Stimulated activated CD4-positive, alpha-beta T cell treated with anti-CD3 and anti-CD28 coated beads, Interleukin-15, amount 100 ng/mL, for 48 hours (primary cell): ENCODE measurements around the gene USP20.
"Not testable (repeated sequence)": the region's sequence is repeated elsewhere in the genome, so short reads cannot be mapped to it uniquely, and the experiment has no call there.

ENCODE experiments used
- DNase-seq, 2 donors: peaks; one replicate each; pipeline ENCODE4 v3.0.0-alpha.2; 2020; ENCODE audit warnings: low read depth in 2 of 2

USP20 gene

DNA sequence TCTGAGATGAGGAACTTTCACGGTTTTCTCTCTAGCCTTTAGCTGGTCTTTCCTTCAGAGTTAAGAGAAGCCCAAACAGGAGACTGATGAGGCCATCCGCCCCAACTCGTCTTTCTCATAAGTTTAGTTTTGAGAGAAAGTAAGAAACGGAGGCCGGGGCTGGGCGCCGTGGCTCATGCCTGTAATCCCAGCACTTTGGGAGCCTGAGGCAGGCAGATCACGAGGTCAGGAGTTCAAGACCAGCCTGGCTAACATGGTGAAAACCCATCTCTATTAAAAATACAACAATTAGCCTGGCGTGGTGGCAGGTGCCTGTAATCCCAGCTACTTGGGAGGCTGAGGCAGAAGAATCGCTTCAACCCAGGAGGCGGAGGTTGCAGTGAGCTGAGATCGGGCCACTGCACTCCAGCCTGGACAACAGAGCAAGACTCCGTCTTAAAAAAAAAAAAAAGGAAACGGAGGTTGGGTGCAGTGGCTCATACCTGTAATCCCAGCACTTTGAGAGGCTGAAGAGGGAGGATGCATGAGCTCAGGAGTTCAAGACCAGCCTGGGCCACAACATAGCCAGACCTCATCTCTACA, 55.6 kb downstream of the USP20 start:
- not testable (repeated sequence) for DNase-seq

DNA sequence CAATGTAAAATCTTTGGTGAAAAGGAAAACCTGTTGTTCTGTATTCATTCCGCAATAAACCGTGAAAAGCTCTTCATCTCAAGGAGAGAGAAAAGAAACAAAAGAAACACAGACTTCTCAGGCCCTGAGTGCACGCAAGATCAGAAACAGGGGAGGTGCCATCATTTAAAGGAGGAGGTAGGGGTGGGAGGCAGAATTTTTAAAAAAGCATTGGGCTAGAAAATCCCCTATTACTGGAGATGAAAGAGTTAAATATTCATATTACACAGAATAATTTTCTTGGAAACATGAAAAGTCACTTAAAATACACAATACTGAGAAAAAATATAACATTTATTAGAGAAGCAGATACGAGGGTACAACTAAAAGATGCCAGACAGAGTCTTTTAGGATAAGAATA, 56.3 kb downstream of the USP20 start:
- no peak for DNase-seq

GRCh38 chr9:129894120-129894823, 59.0 kb downstream of the USP20 start:
- no peak for DNase-seq

GRCh38 chr9:129895376-129896268, 60.4 kb downstream of the USP20 start:
- DNase-seq: no peak

GRCh38 chr9:129897263-129897662, 62.0 kb downstream of the USP20 start:
- no peak for DNase-seq

DNA sequence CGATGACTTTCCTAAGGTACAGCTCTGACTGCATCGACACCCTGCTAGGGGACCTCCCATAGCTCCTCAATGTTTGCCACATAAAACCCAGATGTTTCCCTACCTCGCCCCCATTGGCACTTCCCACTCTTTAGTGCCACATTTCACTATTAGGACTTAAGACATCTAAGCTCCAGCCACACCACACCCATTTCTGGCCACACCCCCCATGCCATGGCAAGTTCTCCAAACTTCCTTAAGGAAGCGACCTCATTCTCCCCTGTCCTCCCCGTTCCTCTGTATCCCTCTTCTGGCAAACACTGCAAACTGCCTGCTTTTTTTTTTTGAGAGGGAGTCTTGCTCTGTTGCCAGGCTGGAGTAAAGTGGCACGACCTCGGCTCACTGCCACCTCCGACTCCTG, 62.9 kb downstream of the USP20 start:
- no peak for DNase-seq

GRCh38 chr9:129899620-129900019, 64.4 kb downstream of the USP20 start:
- no peak for DNase-seq

- DNase-seq: no peak
Observed at GRCh38 chr9:129900263-129901027, 65.2 kb downstream of the USP20 start.

DNA sequence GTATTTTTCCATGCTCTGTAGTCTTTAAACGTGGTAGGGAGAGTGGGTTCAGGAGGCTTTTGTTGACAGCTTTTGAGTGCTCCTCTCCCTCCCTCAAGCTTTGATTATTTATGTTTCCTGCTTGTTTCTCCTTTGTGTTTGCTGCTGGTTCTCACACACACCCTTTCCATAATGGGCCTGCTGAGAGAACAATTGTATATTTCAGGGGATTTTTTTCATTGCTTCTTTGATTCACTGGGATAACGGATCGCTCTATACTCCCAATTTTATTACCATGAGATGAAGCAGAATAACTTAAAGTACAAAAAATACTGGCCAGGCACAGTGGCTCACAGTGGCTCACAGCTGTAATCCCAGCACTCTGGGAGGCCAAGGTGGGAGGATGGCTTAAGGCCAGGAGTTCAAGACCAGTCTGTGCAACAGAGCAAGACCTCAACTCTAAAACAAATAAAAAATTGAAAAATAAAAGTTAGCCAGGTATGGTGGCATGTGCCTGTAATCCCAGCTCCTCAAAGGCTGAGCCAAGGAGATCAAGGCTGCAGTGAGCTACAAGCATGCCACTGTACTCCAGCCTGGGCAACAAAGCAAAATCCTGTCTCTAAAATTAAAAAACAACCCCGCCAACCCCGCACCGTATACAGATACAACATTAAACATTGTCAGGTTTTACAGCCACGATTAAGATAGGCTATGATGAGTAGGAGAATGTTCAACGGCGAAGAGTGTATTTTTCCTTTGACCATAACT, 66.9 kb downstream of the USP20 start:
- DNase-seq: no peak

- DNase-seq: no peak
Observed at GRCh38 chr9:129902740-129903134, 67.5 kb downstream of the USP20 start.

GRCh38 chr9:129904734-129905133, 69.5 kb downstream of the USP20 start:
- no peak for DNase-seq

DNA sequence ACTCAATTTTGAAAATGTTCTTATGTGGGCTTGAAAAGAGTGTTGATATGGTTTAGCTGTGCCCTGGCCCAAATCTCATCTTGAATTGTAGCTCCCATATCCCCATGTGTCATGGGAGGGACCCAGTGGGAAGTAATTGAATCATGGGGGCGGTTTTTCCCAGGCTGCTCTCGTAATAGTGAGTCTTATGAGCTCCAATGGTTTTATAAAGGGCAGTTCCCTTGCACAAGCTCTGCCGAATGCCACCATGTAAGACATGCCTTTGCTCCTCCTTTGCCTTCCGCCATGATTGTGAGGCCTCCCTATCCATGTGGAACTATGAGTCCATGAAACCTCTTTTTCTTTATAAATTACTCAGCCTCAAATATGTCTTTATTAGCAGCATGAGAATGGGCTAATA, 71.0 kb downstream of the USP20 start:
- no peak for DNase-seq

DNA sequence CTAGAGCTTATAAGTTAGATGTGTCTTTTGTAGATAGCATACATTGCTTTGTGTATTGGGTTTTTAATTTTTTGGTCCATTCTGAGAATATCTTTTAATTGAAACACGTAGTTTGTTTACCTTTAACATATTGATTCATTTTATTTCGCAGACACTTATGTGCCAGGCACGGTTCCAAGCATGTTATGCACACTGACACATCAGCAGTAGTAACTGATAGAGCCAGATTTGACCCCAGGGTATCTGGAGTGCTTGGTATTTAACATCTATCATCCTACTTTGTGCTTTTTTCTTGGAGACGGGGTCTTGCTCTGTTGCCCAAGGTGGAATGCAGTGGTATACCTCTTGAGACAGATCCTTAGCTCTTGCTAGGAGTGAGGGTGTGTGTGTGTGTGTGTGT, 71.9 kb downstream of the USP20 start:
- no peak for DNase-seq

- DNase-seq: no peak
Observed at GRCh38 chr9:129908906-129909305, 73.6 kb downstream of the USP20 start.

GRCh38 chr9:129909851-129910250, 74.6 kb downstream of the USP20 start:
- no peak for DNase-seq

GRCh38 chr9:129910628-129911567, 75.6 kb downstream of the USP20 start:
- no peak for DNase-seq

DNA sequence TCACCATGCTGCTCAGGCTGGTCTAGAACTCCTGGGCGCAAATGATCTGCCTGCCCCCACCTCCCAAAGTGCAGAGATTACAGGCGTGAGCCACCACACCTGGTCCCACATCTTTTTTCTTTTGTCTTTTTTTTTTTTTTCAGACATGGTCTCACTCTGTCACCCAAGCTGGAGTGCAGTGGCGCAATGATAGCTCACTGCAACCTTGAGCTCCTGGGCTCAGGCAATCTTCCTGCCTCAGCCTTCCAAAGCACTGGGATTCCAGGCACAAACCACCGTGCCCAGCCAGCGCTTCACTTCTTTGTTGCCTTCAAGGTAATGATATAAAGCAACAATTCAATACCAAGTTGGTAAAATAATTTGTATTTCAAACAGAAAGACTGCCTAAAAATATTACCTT, 78.8 kb downstream of the USP20 start:
- no peak for DNase-seq

- DNase-seq: no peak
Observed at GRCh38 chr9:129916707-129917106, 81.4 kb downstream of the USP20 start.

- DNase-seq: no peak
Observed at GRCh38 chr9:129918296-129918950, 83.2 kb downstream of the USP20 start.

DNA sequence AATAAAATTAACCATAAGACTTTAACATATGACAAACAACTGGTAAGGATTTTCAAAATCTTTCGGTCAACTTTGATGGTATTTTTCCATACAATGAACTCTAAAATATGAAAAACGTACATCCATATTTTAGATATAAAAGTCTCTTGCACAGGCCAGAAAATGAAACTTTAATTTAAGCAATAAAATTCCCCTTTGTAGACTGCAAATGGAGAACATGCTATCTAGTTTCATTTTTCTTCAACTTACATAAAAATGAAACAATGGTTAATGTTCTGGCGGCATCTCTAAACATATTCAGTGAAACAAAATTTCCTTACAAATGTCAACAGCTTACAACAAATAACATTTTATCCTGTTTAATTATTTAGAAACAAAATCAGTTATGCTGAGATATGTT, 84.0 kb downstream of the USP20 start:
- no peak for DNase-seq
